Embryonic facial prominence (tissue), 1 donor: ENCODE measurements around the gene VSIR.

Experiments used
- DNase-seq: peaks from one replicate; pipeline ENCODE4 v3.0.0-alpha.2; 2016; ENCODE audit errors: extremely low spot score

VSIR gene

GRCh38 chr10:71727738-71728737, 45.3 kb downstream of the VSIR start:
- no peak for DNase-seq

DNA sequence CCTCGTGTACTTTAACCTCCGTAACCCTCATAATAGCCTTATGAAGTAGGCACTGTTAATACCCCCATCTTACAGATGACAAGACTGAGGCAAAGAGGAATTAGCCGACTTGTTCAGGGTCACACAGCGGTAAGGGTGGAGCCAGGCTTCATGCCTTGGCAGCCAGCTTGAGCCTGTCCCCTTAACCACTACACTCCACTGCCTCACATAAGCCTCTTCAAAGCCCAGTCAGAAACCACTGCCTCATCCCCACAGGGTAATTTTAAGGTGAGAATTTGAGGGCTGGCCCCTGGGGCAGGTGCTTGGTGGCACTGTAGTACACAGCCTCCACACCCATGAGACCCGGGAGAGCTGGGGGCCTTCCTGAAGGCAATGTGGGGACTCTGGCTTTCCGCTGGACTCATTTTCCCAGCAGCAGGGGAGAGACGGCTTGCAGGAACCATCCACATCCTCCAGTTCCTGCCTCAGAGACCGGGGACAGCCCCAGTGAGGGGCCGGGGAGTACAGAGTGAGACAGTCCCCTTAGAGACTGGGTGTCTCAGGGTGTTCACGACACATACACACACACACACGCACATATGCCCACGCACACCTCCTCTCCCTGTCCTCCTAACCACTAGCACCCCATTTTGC, 46.1 kb downstream of the VSIR start:
- DNase-seq: no peak

DNA sequence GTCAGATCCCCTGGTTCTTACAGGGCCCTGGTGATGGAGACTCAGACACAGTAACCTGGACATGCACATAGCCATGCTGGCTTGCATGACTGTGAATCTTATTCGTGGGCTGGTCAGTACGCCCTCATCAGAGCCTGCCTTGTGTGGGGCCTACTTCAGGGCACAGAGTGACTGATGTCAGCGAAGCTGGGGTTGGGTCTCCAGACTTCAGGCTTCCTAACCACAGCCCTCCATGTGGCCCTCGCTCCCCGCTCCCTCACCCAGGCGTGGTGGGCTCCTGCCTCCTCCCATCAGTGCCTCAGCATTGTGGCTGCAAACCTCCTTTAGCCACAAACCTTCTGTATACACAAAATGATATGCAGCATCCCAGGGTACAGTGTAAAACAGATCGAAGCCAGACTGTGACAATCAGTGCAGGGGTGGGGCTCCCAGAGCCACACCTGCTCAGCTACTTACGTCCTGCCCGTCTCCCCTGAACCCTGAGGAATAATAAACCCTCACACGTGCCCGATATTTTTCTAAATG, 46.7 kb downstream of the VSIR start:
- no peak for DNase-seq

- no peak for DNase-seq
Observed at GRCh38 chr10:71725998-71726579, 47.2 kb downstream of the VSIR start.

DNA sequence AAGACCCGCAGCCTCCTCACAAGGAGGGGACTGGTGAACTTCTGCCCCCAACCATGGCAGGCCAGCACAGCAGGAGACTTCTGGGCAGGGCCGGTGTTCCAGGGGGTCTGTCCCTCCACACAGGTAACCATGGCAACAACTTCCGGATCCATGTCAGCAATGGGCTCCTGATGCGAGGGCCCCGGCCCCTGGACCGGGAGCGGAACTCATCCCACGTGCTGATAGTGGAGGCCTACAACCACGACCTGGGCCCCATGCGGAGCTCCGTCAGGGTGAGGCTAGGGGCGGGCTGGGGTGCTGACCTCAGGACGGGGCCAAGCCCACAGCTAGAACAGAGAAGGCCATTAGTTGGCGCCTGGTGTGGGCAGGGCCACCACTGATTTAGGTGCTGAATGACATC, 48.1 kb downstream of the VSIR start:
- DNase-seq: no peak

DNA sequence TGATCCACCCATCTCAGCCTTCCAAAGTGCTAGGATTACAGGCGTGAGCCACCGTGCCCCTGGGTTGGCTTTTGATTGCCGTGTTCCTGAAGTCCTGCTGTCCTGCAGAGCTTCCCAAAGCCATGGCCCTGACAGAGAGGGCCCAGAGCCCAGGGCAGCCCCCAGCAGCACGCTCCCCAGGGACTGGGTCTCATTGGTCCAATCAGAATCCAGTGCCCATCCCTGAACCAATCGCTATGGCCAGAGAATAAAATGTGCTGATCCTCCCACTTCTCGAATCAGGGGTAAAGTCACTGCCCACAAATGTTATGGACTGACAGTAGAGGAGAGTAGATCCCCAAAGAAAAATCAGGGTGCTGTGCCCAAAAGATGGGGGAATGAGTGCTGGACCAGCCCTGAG, 48.8 kb downstream of the VSIR start:
- DNase-seq: no peak

- DNase-seq: no peak
Observed at GRCh38 chr10:71723311-71723710, 50.0 kb downstream of the VSIR start.

- no peak for DNase-seq
Observed at GRCh38 chr10:71722849-71723248, 50.5 kb downstream of the VSIR start.

- DNase-seq: no peak
Observed at GRCh38 chr10:71721313-71721712, 52.0 kb downstream of the VSIR start.

DNA sequence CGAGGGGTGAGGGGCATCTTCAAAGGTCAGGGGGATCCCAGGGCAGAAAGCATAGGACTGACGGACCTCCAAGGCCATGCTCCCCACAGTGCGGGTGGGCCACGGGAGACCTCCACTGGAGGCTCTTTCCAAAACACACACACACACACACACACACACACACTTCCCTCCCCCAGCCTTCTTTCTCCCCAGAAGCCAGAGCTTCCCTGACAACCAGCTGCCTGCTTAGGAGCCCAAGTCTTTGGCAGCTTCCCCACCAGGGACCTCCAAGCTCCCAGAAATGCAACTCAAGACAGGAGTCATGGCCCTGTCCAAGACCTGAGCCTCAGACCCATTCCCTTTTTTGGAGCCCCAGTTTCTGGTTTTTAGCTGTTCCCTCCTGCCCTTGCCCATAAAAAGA, 53.0 kb downstream of the VSIR start:
- no peak for DNase-seq

- no peak for DNase-seq
Observed at GRCh38 chr10:71719464-71720201, 53.7 kb downstream of the VSIR start, which contains the start of gene C10orf105. Gene C10orf105, minus strand, starts transcription at chr10:71719778. Its CDS starts 3,441 bp downstream, at chr10:71716337.

DNA sequence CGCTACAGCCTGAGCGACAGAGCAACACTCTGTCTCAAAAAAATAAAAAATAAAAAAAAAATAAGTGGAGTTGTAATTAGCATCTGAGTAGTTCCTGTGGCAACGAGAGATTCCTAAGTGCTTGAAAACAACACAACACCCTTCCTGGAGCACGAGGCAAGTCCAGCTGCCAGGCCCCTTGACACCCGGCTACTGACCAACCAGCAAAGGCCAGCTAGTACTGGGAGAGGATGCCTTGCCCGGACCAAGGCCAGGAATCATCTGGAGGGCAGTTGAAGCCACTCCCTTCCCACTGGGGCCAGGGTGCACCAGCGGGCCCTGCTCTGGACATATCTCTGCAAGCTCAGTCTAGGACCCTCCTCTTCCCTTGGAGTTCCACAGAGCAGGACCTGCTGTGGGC, 54.3 kb downstream of the VSIR start:
- no peak for DNase-seq

DNA sequence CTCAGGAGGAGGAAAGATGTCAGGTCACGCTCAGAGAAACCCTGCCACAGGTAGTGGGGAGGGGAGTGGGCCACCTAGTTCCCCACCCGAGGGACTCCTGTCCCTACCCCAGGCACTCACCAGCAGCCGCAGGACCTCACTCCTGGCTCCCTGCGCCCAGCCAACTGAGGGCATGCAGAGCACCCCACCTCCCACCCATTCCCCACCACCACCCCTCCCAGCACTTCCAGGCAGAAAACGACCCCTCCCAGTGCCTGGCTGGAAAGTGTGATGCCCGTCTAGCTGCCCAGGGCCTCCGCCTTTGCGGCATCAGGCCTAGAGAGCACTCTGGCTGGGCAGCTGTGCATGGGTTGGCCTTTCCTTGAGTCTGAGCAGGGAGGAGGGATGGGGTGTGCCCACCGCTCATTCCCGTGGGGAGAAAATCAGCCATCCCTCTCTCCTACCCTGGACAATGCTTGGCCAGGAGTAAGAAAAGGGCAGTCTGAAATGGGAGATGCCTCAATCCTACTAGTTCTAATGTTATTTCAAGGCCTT, 55.1 kb downstream of the VSIR start:
- DNase-seq: no peak

DNA sequence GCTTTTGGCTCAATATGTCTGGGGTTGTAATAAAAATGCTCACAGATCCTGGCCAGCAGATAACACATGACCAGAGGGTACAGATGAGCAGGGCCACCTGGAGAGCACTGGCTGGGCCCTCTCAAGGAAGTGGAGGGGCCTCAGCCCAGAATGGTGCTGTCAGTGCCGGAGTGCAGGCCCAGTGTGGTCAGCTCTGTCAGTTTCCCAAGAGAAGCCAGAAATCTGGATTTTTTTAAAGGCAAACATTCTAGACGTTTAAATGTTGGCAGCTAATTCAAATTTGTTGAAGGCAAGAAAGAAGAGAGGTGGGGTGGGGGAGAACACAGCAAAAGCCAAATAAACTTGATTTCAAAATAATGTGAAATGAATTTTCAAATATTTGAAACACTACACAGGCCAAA, 55.8 kb downstream of the VSIR start:
- no peak for DNase-seq

GRCh38 chr10:71717056-71717455, 56.3 kb downstream of the VSIR start:
- DNase-seq: no peak

- DNase-seq: no peak
Observed at GRCh38 chr10:71716426-71716825, 56.9 kb downstream of the VSIR start.

DNA sequence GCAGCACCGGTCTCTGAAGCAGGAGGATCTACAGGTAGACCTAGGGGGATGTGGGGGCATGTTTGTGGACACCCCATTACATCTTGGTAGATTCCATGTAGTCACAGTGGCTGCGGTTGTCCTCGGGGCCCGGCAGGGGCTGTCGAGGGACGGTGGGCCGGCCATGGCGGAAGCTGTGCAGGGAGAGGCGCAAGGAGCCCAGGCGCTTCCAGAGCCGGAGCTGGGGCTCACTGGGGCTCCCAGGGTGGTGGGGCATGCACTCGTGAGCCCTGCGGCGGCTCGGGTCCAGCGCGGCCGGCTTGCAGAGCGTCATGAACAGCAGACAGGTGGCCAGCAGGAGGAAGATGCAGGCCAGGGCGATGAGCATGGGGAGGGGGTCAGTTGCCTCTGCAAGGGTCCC, 57.5 kb downstream of the VSIR start:
- no peak for DNase-seq

GRCh38 chr10:71715026-71715425, 58.3 kb downstream of the VSIR start:
- no peak for DNase-seq

GRCh38 chr10:71714592-71714991, 58.7 kb downstream of the VSIR start:
- no peak for DNase-seq

DNA sequence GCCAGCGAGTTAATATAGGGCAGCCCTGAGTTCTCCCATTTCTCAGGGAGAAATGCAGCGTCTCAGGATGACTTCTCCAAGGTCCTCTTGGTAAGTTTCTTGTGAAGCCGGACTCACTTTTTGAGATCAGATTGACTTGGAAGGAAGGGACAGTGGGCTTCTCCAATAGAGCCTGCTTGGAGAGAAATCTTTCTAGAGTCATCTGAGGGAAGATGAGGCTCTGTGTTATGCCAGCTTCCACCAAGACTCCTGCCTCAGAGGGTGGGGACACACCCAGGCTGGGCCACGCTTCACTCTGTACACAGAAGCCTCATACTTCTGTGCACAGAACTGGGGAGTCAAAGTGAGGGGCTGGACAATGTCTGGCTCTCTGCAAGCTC, 59.3 kb downstream of the VSIR start:
- DNase-seq: no peak
